ENCODE measurements around the gene ASIC3. TPM values are rescaled to one million over a fixed set of nuclear protein-coding genes. Genes with fewer than 3 reads are reported as not detected.
A peak's percentile ranks its signal among the peaks of the same experiment; 100 is the strongest.

Gene ASIC3
- polyA plus RNA-seq, 2 of the 4 experiments (the other 2 are of a cell fraction): 4.1 to 9.8 TPM

GRCh38 chr7:151059367-151060112 is 11.2 kb downstream of the ASIC3 start, which contains the start of gene SLC4A2 (continued):
- no peak for TF ChIP-seq EHMT2 (IDR thresholded peaks at IDR 0.05; ENCODE audit: low read depth)
- no peak for TF ChIP-seq BHLHE40 (IDR thresholded peaks at IDR 0.05; ENCODE audit: low read depth, low read length)
- no peak for TF ChIP-seq ZSCAN20 (CRISPR knock-in tag; IDR thresholded peaks at IDR 0.05)
- TF ChIP-seq FOSL2 (IDR thresholded peaks at IDR 0.05): no peak
- no peak for TF ChIP-seq FOSL2 (CRISPR knock-in tag; IDR thresholded peaks at IDR 0.05)
- TF ChIP-seq, protein P1, sequence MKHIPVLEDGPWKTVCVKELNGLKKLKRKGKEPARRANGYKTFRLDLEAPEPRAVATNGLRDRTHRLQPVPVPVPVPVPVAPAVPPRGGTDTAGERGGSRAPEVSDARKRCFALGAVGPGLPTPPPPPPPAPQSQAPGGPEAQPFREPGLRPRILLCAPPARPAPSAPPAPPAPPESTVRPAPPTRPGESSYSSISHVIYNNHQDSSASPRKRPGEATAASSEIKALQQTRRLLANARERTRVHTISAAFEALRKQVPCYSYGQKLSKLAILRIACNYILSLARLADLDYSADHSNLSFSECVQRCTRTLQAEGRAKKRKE (CRISPR knock-in tag; IDR thresholded peaks at IDR 0.05; ENCODE audit: low read depth): no peak
- TF ChIP-seq, protein P2, sequence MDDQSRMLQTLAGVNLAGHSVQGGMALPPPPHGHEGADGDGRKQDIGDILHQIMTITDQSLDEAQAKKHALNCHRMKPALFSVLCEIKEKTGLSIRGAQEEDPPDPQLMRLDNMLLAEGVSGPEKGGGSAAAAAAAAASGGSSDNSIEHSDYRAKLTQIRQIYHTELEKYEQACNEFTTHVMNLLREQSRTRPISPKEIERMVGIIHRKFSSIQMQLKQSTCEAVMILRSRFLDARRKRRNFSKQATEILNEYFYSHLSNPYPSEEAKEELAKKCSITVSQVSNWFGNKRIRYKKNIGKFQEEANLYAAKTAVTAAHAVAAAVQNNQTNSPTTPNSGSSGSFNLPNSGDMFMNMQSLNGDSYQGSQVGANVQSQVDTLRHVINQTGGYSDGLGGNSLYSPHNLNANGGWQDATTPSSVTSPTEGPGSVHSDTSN (IDR thresholded peaks at IDR 0.05): no peak
- no peak; a peak in 1 of 5 replicates for TF ChIP-seq RAD21 (conservative IDR thresholded peaks at IDR 0.05 in 1 of 2, IDR thresholded peaks at IDR 0.05 in 1 of 2)
- TF ChIP-seq ZC3H11A (IDR thresholded peaks at IDR 0.05): no peak
- no peak for TF ChIP-seq RNF2 (IDR thresholded peaks at IDR 0.05; ENCODE audit: borderline replicate concordance, low read depth)
- TF ChIP-seq, protein P3, sequence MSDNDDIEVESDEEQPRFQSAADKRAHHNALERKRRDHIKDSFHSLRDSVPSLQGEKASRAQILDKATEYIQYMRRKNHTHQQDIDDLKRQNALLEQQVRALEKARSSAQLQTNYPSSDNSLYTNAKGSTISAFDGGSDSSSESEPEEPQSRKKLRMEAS (IDR thresholded peaks at IDR 0.05): no peak
- peak; percentile 97 for TF ChIP-seq MAZ (IDR thresholded peaks at IDR 0.05; ENCODE audit: borderline replicate concordance, low read depth, low read length)

- Histone ChIP-seq H3K9me3 (no peaks in the 10 kb centered on the region), H3K4me2 (peak overlapping the region; percentile 92), H3K4me1 (peaks cover 43% of the 10 kb centered on the region), H3K27ac (peak overlapping the region; percentile 99), H3K4me3 (peak overlapping the region; percentile 86)
- 3% methylated on average over 14 of the region's 17 CpGs for WGBS (ENCODE audit: missing lambda C conversion rate)
- ChIA-PET POLR2A (no interaction called here), CTCF (interaction anchor here (0.9 to 5.7 kb wide), 14 partner anchors 9 to 105 kb away, joined by 3 to 64 read pairs (median 6); partner anchors contain the start of genes ABCB8, AGAP3 and FASTK)
- ATAC-seq (peak; percentile 1 to 5; a peak in 2 of 6 replicates), FAIRE-seq (no peak), DNase-seq (ENCODE audit: low read depth in 1 of 2, low spot score in 1 of 2) (peak in 1 of 2 experiments; percentile 48)
- no peak for TF ChIP-seq BHLHE40 (IDR thresholded peaks at IDR 0.05; ENCODE audit: low read depth, low read length)
- TF ChIP-seq, protein P4, sequence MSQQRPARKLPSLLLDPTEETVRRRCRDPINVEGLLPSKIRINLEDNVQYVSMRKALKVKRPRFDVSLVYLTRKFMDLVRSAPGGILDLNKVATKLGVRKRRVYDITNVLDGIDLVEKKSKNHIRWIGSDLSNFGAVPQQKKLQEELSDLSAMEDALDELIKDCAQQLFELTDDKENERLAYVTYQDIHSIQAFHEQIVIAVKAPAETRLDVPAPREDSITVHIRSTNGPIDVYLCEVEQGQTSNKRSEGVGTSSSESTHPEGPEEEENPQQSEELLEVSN (IDR thresholded peaks at IDR 0.05; ENCODE audit: borderline replicate concordance, low read depth): no peak
- TF ChIP-seq CHD2 (IDR thresholded peaks at IDR 0.05; ENCODE audit: low read length, partially characterized antibody): no peak
- no peak for TF ChIP-seq ZFP36 (IDR thresholded peaks at IDR 0.05; ENCODE audit: borderline replicate concordance, partially characterized antibody)
- TF ChIP-seq CEBPB (IDR thresholded peaks at IDR 0.05): no peak
- no peak for TF ChIP-seq TFCP2L1 (CRISPR knock-in tag; IDR thresholded peaks at IDR 0.05)
- no peak for TF ChIP-seq MYC (IDR thresholded peaks at IDR 0.05; ENCODE audit: borderline replicate concordance, low read length)
- no peak for TF ChIP-seq RARB (CRISPR knock-in tag; IDR thresholded peaks at IDR 0.05)
- TF ChIP-seq KDM1A (IDR thresholded peaks at IDR 0.05; ENCODE audit: low read depth): no peak
- TF ChIP-seq, protein P2 (IDR thresholded peaks at IDR 0.05): no peak
- TF ChIP-seq HMGXB4 (CRISPR knock-in tag; IDR thresholded peaks at IDR 0.05; ENCODE audit: borderline replicate concordance): no peak
- TF ChIP-seq RFX5 (IDR thresholded peaks at IDR 0.05): no peak
- TF ChIP-seq, protein P5, sequence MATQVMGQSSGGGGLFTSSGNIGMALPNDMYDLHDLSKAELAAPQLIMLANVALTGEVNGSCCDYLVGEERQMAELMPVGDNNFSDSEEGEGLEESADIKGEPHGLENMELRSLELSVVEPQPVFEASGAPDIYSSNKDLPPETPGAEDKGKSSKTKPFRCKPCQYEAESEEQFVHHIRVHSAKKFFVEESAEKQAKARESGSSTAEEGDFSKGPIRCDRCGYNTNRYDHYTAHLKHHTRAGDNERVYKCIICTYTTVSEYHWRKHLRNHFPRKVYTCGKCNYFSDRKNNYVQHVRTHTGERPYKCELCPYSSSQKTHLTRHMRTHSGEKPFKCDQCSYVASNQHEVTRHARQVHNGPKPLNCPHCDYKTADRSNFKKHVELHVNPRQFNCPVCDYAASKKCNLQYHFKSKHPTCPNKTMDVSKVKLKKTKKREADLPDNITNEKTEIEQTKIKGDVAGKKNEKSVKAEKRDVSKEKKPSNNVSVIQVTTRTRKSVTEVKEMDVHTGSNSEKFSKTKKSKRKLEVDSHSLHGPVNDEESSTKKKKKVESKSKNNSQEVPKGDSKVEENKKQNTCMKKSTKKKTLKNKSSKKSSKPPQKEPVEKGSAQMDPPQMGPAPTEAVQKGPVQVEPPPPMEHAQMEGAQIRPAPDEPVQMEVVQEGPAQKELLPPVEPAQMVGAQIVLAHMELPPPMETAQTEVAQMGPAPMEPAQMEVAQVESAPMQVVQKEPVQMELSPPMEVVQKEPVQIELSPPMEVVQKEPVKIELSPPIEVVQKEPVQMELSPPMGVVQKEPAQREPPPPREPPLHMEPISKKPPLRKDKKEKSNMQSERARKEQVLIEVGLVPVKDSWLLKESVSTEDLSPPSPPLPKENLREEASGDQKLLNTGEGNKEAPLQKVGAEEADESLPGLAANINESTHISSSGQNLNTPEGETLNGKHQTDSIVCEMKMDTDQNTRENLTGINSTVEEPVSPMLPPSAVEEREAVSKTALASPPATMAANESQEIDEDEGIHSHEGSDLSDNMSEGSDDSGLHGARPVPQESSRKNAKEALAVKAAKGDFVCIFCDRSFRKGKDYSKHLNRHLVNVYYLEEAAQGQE (IDR thresholded peaks at IDR 0.05): no peak
- no peak for TF ChIP-seq POLR2A (IDR thresholded peaks at IDR 0.05; ENCODE audit: low read length)
- no peak for TF ChIP-seq NFE2L2 (conservative IDR thresholded peaks at IDR 0.05; ENCODE audit: low read length)
- no peak for TF ChIP-seq JUNB (IDR thresholded peaks at IDR 0.05)
- TF ChIP-seq MAZ (IDR thresholded peaks at IDR 0.05; ENCODE audit: borderline replicate concordance, low read depth, low read length): no peak
- TF ChIP-seq, protein P6, sequence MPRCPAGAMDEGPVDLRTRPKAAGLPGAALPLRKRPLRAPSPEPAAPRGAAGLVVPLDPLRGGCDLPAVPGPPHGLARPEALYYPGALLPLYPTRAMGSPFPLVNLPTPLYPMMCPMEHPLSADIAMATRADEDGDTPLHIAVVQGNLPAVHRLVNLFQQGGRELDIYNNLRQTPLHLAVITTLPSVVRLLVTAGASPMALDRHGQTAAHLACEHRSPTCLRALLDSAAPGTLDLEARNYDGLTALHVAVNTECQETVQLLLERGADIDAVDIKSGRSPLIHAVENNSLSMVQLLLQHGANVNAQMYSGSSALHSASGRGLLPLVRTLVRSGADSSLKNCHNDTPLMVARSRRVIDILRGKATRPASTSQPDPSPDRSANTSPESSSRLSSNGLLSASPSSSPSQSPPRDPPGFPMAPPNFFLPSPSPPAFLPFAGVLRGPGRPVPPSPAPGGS (IDR thresholded peaks at IDR 0.05): no peak
Observed at GRCh38 chr7:151060113-151060415, 11.7 kb downstream of the ASIC3 start.

All from A549 (cell line).